HepG2 (cell line): Measurements from ENCODE around the gene PRPF4. TPM values are rescaled to one million over a fixed set of nuclear protein-coding genes. Genes with fewer than 3 reads are reported as not detected.

Experiments
- DNMT1 ChIP-seq: sonication (generic); formaldehyde crosslinking; IDR thresholded peaks from 2 replicates; pipeline ENCODE4 v1.5.1; 2020; ENCODE audit warnings: mild to moderate bottlenecking, missing genetic modification reagents
- GATAD1 ChIP-seq: IDR thresholded peaks from 2 replicates; pipeline ENCODE4 v1.6.1; 2016; ENCODE audit warnings: missing genetic modification reagents, missing compliant biosample characterization
- MZF1 ChIP-seq: sonication (generic); formaldehyde crosslinking; IDR thresholded peaks from 2 replicates; pipeline ENCODE4 v1.8.1; 2023; ENCODE audit warnings: mild to moderate bottlenecking, missing genetic modification reagents, borderline replicate concordance
- NFAT5 ChIP-seq: sonication (generic); formaldehyde crosslinking; IDR thresholded peaks from 2 replicates; pipeline ENCODE4 v1.4.0; 2020; ENCODE audit warnings: missing genetic modification reagents
- NONO ChIP-seq, 2 experiments: fragments of 450-650 bp in 1 of 2; sonication (generic) in 1 of 2; formaldehyde crosslinking in 1 of 2; IDR thresholded peaks in 1 of 2; conservative IDR thresholded peaks in 1 of 2; 2 replicates each; pipeline versions ENCODE4 v1.6.1 to v1.8.0; 2017 to 2022; ENCODE audit warnings: mild to moderate bottlenecking in 1 of 2, missing genetic modification reagents in 1 of 2, moderate library complexity in 1 of 2
- SIN3B ChIP-seq: fragments of 150-350 bp; IDR thresholded peaks from 2 replicates; pipeline ENCODE4 v1.6.1; 2014; ENCODE audit warnings: low read length
- TCF7L2 ChIP-seq: IDR thresholded peaks from 2 replicates; pipeline ENCODE4 v1.6.1; 2011; ENCODE audit warnings: mild to moderate bottlenecking, low read depth, low read length, moderate library complexity
- ZBTB3 ChIP-seq: sonication (generic); formaldehyde crosslinking; IDR thresholded peaks from 2 replicates; pipeline ENCODE4 v1.4.0; 2020; ENCODE audit warnings: low read depth, mild to moderate bottlenecking, moderate library complexity, missing genetic modification reagents, borderline replicate concordance
- ZFP36L2 ChIP-seq: sonication (generic); formaldehyde crosslinking; IDR thresholded peaks from 2 replicates; pipeline ENCODE4 v1.4.0; 2020; ENCODE audit warnings: missing genetic modification reagents
- ZNF232 ChIP-seq: sonication (generic); formaldehyde crosslinking; IDR thresholded peaks from 2 replicates; pipeline ENCODE4 v1.4.0; 2020; ENCODE audit warnings: missing genetic modification reagents, borderline replicate concordance
- ZNF335 ChIP-seq: sonication (generic); formaldehyde crosslinking; IDR thresholded peaks from 2 replicates; pipeline ENCODE4 v1.4.0; 2020; ENCODE audit warnings: missing genetic modification reagents
- ZNF510 ChIP-seq: sonication (generic); formaldehyde crosslinking; IDR thresholded peaks from 2 replicates; pipeline ENCODE4 v1.4.0; 2020; ENCODE audit warnings: low read depth, mild to moderate bottlenecking, missing genetic modification reagents
- ZNF670 ChIP-seq: sonication (generic); formaldehyde crosslinking; IDR thresholded peaks from 2 replicates; pipeline ENCODE4 v1.8.0; 2022; ENCODE audit warnings: mild to moderate bottlenecking, missing genetic modification reagents, borderline replicate concordance
- ZNF776 ChIP-seq: sonication (generic); formaldehyde crosslinking; IDR thresholded peaks from 2 replicates; pipeline ENCODE4 v1.4.0; 2020; ENCODE audit warnings: mild to moderate bottlenecking, missing genetic modification reagents
- polyA plus RNA-seq, 8 experiments: library from polyadenylated mRNA; depleted of rRNA in 3 of 8; stranded (reverse) in 7 of 8; unstranded in 1 of 8; fragments of >200 nt; fragmentation: Illumina TruSeq in 4 of 8; extraction: Trizol in 4 of 8; gene quantifications; 2 replicates each; pipeline versions ENCODE4 v1.2.1 to v1.2.3, GENCODE V29; 2011 to 2016; ENCODE audit warnings: low read depth in 4 of 8, missing spikeins in 1 of 8, mixed read lengths in 1 of 8; ENCODE audit not compliant: insufficient read depth in 1 of 8
- total RNA-seq, 5 experiments: library from RNA; depleted of rRNA; stranded (reverse); fragments of >200 nt; fragmentation: Illumina TruSeq; extraction: Trizol; gene quantifications; 2 replicates each; pipeline ENCODE4 v1.2.3, GENCODE V29; 2016; ENCODE audit warnings: low read depth in 1 of 5
- TF ChIP-seq, protein P1 (sequence below): sonication (generic); formaldehyde crosslinking; IDR thresholded peaks from 2 replicates; pipeline ENCODE4 v1.8.0; 2023; ENCODE audit warnings: mild to moderate bottlenecking, missing genetic modification reagents
- TF ChIP-seq, protein P2 (sequence below): sonication (generic); formaldehyde crosslinking; IDR thresholded peaks from 2 replicates; pipeline ENCODE4 v1.4.0; 2020; ENCODE audit warnings: missing genetic modification reagents

The PRPF4 gene
- total and polyA plus RNA-seq, 2 of the 13 experiments (the other 11 are each of a cell fraction or from before 2014, with no cell fraction given) = 10.3 to 49.0 TPM

DNA sequence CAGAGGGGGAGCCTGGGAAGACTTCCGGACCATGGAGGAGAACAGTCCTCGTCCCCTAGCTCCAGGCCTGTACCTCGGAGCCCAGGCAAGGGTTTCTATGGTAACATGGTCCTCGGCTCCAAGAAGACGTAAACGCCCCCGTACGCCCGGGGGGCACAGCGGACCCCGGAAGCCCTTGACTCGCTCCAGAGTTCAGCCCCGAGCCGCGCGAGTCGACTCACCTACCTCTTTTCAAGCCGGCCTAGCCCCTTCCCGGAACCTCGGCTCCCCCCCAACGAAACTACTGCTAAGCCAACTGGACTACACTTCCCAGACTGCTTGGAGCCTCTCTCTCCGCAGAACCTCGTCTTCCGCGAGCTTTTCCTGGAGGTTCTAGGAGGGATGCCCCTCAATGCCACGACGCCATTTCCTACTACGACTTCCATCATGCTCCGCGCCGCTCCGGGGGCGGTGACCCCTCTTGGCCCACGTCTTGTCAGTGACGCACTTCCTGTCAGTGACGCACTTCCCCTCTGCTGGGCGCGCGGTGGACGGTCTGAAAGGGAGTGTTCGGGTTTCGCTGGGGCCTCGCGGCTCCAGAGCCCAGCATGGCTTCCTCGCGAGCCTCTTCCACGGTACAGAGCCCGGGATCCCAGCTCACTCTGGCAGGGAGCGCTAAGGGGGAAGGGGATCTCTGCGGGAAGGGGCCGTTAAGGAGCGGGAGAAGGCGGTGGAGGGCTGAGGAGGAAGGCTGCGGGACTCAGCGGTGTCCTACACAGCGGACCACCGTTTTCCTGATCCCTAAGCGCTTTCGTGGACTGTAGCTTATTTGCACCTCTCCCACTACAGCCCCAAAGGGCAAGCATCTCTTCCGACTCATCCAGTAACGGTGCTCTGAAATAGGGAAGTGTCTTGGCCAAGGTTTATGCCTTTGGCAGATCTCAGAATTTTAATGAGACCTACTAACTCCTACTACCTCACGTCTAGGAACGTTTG, at the start of gene PRPF4, which contains the start of gene CDC26 (continued):
- TF ChIP-seq NONO (IDR thresholded peaks at IDR 0.05) (no peak), NONO (CRISPR knock-in tag; conservative IDR thresholded peaks at IDR 0.05) (peak; percentile 81), GATAD1 (CRISPR knock-in tag) (peak; percentile 97), DNMT1 (peak; percentile 41; the same call in 1 of the 2 replicates), ZFP36L2 (CRISPR knock-in tag) (no peak), ZBTB3 (CRISPR knock-in tag) (0 out of 2 replicates have a peak, but pooled peaks have one; percentile 56), ZNF776 (CRISPR knock-in tag) (no peak), ZNF510 (peak; percentile 85), MZF1 (no peak), ZNF670 (CRISPR knock-in tag) (peak; percentile 79), ZNF335 (CRISPR knock-in tag) (peak; percentile 82), TCF7L2 (no peak), ZNF232 (0 out of 2 replicates have a peak, but pooled peaks have one; percentile 23), NFAT5 (CRISPR knock-in tag) (0 out of 2 replicates have a peak, but pooled peaks have one; percentile 32), SIN3B (peak; percentile 67)
- TF ChIP-seq, protein P1, sequence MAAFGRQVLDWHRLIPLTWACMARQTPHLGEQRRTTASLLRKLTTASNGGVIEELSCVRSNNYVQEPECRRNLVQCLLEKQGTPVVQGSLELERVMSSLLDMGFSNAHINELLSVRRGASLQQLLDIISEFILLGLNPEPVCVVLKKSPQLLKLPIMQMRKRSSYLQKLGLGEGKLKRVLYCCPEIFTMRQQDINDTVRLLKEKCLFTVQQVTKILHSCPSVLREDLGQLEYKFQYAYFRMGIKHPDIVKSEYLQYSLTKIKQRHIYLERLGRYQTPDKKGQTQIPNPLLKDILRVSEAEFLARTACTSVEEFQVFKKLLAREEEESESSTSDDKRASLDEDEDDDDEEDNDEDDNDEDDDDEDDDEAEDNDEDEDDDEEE (CRISPR knock-in tag) = peak; percentile 66; the same call in 1 of the 2 replicates
- TF ChIP-seq, protein P2, sequence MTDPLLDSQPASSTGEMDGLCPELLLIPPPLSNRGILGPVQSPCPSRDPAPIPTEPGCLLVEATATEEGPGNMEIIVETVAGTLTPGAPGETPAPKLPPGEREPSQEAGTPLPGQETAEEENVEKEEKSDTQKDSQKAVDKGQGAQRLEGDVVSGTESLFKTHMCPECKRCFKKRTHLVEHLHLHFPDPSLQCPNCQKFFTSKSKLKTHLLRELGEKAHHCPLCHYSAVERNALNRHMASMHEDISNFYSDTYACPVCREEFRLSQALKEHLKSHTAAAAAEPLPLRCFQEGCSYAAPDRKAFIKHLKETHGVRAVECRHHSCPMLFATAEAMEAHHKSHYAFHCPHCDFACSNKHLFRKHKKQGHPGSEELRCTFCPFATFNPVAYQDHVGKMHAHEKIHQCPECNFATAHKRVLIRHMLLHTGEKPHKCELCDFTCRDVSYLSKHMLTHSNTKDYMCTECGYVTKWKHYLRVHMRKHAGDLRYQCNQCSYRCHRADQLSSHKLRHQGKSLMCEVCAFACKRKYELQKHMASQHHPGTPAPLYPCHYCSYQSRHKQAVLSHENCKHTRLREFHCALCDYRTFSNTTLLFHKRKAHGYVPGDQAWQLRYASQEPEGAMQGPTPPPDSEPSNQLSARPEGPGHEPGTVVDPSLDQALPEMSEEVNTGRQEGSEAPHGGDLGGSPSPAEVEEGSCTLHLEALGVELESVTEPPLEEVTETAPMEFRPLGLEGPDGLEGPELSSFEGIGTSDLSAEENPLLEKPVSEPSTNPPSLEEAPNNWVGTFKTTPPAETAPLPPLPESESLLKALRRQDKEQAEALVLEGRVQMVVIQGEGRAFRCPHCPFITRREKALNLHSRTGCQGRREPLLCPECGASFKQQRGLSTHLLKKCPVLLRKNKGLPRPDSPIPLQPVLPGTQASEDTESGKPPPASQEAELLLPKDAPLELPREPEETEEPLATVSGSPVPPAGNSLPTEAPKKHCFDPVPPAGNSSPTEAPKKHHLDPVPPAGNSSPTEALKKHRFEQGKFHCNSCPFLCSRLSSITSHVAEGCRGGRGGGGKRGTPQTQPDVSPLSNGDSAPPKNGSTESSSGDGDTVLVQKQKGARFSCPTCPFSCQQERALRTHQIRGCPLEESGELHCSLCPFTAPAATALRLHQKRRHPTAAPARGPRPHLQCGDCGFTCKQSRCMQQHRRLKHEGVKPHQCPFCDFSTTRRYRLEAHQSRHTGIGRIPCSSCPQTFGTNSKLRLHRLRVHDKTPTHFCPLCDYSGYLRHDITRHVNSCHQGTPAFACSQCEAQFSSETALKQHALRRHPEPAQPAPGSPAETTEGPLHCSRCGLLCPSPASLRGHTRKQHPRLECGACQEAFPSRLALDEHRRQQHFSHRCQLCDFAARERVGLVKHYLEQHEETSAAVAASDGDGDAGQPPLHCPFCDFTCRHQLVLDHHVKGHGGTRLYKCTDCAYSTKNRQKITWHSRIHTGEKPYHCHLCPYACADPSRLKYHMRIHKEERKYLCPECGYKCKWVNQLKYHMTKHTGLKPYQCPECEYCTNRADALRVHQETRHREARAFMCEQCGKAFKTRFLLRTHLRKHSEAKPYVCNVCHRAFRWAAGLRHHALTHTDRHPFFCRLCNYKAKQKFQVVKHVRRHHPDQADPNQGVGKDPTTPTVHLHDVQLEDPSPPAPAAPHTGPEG = peak; percentile 9; the same call in 1 of the 2 replicates
